ENCODE data around the gene MYL11.

Gene MYL11

DNA sequence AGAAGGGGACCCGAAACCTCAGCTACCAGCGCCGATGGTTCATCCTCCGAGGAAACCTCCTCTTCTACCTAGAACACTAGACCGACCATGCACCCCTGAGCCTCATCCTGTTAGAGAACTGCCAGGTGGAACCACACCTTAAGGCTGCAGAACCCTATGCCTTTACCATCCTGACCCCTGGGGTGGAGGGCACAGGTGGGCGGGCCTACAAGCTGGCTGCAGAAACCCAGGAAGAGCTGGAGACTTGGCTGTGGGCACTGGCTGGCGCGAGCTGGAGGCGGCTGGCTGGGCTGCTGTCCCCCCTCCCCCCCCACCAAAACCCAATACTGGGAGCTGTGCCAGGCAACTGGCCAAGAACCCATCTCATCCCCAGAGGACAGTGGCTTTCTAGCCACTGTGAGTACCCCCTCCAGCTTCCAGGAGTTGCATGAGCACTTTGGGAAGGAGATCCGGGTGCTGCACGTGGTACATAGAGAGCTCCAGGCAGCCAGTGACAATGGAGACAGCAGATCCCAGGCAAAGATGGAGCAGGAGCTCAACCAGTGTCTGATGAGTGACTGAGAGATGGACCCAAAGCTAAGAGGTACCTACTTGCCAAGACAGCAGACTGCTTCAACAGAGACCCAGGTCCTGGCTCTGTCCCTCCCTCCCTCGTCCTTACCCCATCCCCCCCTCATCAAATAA lies 18.1 kb upstream of the MYL11 start:
- TF ChIP-seq POLR2AphosphoS5 (IDR thresholded peaks at IDR 0.05; ENCODE audit: low read depth): no peak; the same call in 1 of the 2 replicates
- TF ChIP-seq, protein P1, sequence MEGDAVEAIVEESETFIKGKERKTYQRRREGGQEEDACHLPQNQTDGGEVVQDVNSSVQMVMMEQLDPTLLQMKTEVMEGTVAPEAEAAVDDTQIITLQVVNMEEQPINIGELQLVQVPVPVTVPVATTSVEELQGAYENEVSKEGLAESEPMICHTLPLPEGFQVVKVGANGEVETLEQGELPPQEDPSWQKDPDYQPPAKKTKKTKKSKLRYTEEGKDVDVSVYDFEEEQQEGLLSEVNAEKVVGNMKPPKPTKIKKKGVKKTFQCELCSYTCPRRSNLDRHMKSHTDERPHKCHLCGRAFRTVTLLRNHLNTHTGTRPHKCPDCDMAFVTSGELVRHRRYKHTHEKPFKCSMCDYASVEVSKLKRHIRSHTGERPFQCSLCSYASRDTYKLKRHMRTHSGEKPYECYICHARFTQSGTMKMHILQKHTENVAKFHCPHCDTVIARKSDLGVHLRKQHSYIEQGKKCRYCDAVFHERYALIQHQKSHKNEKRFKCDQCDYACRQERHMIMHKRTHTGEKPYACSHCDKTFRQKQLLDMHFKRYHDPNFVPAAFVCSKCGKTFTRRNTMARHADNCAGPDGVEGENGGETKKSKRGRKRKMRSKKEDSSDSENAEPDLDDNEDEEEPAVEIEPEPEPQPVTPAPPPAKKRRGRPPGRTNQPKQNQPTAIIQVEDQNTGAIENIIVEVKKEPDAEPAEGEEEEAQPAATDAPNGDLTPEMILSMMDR (IDR thresholded peaks at IDR 0.05; ENCODE audit: insufficient read depth, low read length): no peak
- no peak for TF ChIP-seq SPI1 (IDR thresholded peaks at IDR 0.05; ENCODE audit: borderline replicate concordance, low read depth)
- no peak for TF ChIP-seq GABPA (IDR thresholded peaks at IDR 0.05; ENCODE audit: low read depth)
- TF ChIP-seq, protein P2, sequence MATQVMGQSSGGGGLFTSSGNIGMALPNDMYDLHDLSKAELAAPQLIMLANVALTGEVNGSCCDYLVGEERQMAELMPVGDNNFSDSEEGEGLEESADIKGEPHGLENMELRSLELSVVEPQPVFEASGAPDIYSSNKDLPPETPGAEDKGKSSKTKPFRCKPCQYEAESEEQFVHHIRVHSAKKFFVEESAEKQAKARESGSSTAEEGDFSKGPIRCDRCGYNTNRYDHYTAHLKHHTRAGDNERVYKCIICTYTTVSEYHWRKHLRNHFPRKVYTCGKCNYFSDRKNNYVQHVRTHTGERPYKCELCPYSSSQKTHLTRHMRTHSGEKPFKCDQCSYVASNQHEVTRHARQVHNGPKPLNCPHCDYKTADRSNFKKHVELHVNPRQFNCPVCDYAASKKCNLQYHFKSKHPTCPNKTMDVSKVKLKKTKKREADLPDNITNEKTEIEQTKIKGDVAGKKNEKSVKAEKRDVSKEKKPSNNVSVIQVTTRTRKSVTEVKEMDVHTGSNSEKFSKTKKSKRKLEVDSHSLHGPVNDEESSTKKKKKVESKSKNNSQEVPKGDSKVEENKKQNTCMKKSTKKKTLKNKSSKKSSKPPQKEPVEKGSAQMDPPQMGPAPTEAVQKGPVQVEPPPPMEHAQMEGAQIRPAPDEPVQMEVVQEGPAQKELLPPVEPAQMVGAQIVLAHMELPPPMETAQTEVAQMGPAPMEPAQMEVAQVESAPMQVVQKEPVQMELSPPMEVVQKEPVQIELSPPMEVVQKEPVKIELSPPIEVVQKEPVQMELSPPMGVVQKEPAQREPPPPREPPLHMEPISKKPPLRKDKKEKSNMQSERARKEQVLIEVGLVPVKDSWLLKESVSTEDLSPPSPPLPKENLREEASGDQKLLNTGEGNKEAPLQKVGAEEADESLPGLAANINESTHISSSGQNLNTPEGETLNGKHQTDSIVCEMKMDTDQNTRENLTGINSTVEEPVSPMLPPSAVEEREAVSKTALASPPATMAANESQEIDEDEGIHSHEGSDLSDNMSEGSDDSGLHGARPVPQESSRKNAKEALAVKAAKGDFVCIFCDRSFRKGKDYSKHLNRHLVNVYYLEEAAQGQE (IDR thresholded peaks at IDR 0.05; ENCODE audit: insufficient replicate concordance, low read depth): no peak
- H3K27me3 ChIP-seq (ENCODE audit: insufficient read depth, poor library complexity, severe bottlenecking): no peaks in the 10 kb centered on the region
- no peak for DNase-seq (ENCODE audit: low read depth in 1 of 2, low spot score in 1 of 2)
- H3K27ac ChIP-seq (replicated peaks): peak overlapping the region; percentile 94
- H3K4me3 ChIP-seq (replicated peaks; ENCODE audit: insufficient read depth, low read length): peak overlapping the region; percentile 95

DNA sequence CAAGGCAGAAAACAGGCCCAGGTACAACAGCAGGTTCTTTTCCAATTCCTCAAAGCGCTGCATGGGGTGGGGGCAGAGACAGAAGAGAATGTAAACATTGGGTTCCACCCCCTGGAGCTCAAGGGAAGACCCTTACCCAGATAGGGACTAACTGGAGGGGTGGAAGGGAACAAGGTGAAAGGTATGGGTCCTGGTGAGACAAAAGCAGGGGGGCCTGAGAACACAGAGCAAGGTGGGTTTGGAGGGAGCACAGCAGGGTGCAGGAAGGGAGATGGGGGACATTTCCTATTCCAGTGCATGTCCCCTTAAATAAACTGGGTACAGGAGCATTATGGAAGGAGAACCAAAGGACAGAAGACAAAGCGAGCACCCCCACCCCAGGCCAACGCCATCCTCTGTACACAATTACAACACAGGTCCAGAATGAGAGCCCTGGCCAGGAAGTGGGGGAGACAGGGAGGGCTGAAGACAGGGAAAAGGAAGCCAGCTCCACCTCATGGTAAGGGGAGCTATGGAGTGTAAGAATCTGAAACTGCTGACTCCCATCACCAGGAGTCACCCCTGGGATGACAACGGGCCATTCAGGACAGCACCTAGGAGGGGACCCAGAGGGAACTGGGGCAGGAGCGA lies 17.4 kb upstream of the MYL11 start:
- Histone ChIP-seq H3K27ac (replicated peaks) (no peak overlapping the region), H3K4me3 (replicated peaks; ENCODE audit: insufficient read depth, low read length) (no peak overlapping the region), H3K27me3 (ENCODE audit: insufficient read depth, poor library complexity, severe bottlenecking) (no peaks in the 10 kb centered on the region)
- 0 out of 2 replicates have a peak, but pooled peaks have one; percentile 17 for TF ChIP-seq POLR2AphosphoS5 (IDR thresholded peaks at IDR 0.05; ENCODE audit: low read depth)
- TF ChIP-seq, protein P1 (IDR thresholded peaks at IDR 0.05; ENCODE audit: insufficient read depth, low read length): no peak
- no peak for DNase-seq (ENCODE audit: low read depth in 1 of 2, low spot score in 1 of 2)

DNA sequence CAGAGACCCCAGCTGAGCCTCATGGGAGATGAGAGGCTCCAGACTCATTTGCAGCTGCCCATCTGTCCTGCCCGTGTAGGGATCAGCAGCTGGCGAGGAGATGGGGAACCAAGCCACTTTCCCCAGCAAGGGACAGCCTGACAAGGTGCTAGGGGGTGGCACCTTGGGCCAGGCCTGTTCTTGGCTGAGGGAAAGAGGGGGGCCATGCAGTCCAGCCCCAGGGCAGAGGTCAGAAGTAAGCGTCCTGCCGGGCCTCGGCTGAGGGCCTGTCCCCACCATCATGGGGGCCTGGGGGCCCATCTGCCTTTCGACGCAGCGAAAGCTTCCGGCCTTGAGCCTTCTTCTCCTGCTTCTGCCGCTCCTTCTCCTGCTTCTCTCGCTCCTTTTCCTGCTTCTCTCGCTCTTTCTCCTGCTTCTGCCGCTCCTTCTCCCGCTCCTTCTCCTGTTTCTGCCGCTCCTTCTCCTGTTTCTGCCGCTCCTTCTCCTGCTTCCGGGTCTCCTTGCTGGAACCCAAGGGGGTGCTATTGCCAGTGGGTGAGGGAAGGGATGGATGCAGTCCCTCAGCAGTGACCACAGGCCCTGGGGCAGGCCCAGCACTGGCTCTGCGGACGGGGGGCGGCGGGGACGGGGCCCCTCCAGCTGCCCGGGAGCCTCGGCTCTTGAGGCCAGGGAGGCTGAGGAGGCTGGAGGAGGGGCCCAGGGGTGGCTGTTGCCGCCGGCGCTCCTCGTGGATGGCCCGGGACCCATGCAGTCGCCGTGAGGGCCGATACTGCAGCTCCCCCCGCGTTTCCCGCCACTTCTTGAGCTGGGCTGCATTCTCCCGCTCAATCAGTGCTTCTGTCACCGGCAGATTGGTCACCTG lies 16.7 kb upstream of the MYL11 start:
- no peaks in the 10 kb centered on the region for H3K27me3 ChIP-seq (ENCODE audit: insufficient read depth, poor library complexity, severe bottlenecking)

More for the DNA sequence above, 16.7 kb upstream of the MYL11 start:
- TF ChIP-seq, protein P1 (IDR thresholded peaks at IDR 0.05; ENCODE audit: insufficient read depth, low read length): no peak
- TF ChIP-seq, protein P2 (IDR thresholded peaks at IDR 0.05; ENCODE audit: insufficient replicate concordance, low read depth): no peak
- TF ChIP-seq POLR2AphosphoS5 (IDR thresholded peaks at IDR 0.05; ENCODE audit: low read depth) (no peak), SPI1 (IDR thresholded peaks at IDR 0.05; ENCODE audit: borderline replicate concordance, low read depth) (no peak), GABPA (IDR thresholded peaks at IDR 0.05; ENCODE audit: low read depth) (no peak)
- no peak overlapping the region for H3K27ac ChIP-seq (replicated peaks)
- no peak for DNase-seq (ENCODE audit: low read depth in 1 of 2, low spot score in 1 of 2)
- no peak overlapping the region for H3K4me3 ChIP-seq (replicated peaks; ENCODE audit: insufficient read depth, low read length)
